CD14-positive monocyte (primary cell): ENCODE measurements around the gene POP4. TPM values are rescaled to one million over a fixed set of nuclear protein-coding genes. Genes with fewer than 3 reads are reported as not detected.

ENCODE experiments used
- DNase-seq, 3 donors: peaks; one replicate each; pipeline ENCODE4 v3.0.0-alpha.2; 2011 to 2022
- H2AFZ ChIP-seq: 2 replicates; pipeline ENCODE4 v1.6.0; 2012; ENCODE audit warnings: mild to moderate bottlenecking, low read depth, low read length, inconsistent platforms; ENCODE audit not compliant: insufficient read depth, poor library complexity, severe bottlenecking
- H3K27ac ChIP-seq, 2 donors: 1 replicate in 1 of 2; 2 replicates in 1 of 2; pipeline ENCODE4 v1.5.1; 2012 to 2013; ENCODE audit warnings: low read length in 2 of 2, control low read depth in 1 of 2, inconsistent platforms in 1 of 2, low read depth in 1 of 2, mild to moderate bottlenecking in 1 of 2
- H3K27me3 ChIP-seq, 2 donors: one replicate each; pipeline versions ENCODE4 v1.6.0 to v1.6.1; 2011 to 2013; ENCODE audit warnings: low read length in 2 of 2; ENCODE audit not compliant: control insufficient read depth in 2 of 2, insufficient read depth in 2 of 2
- H3K36me3 ChIP-seq, 2 donors: replicated peaks in 1 of 2; 1 replicate in 1 of 2; 2 replicates in 1 of 2; pipeline versions ENCODE4 v1.5.1 to v1.6.1; 2012 to 2013; ENCODE audit warnings: low read length in 2 of 2, control low read depth in 1 of 2, inconsistent platforms in 1 of 2, mild to moderate bottlenecking in 1 of 2; ENCODE audit not compliant: insufficient read depth in 2 of 2, control insufficient read depth in 1 of 2
- H3K4me1 ChIP-seq, 2 donors: 1 replicate in 1 of 2; 2 replicates in 1 of 2; pipeline versions ENCODE4 v1.5.1 to v1.6.1; 2012 to 2013; ENCODE audit warnings: low read length in 2 of 2, control low read depth in 1 of 2, inconsistent platforms in 1 of 2, mild to moderate bottlenecking in 1 of 2, moderate library complexity in 1 of 2; ENCODE audit not compliant: insufficient read depth in 2 of 2, control insufficient read depth in 1 of 2
- H3K4me2 ChIP-seq: replicated peaks from 2 replicates; pipeline ENCODE3; 2012; ENCODE audit warnings: low read length, moderate library complexity, mild to moderate bottlenecking; ENCODE audit not compliant: poor library complexity, severe bottlenecking; ENCODE audit errors: extremely low read depth
- H3K4me3 ChIP-seq, 3 experiments: fragments of 200-600 bp in 1 of 3; sonication (generic) in 1 of 3; replicated peaks in 1 of 3; 1 replicate in 2 of 3; 2 replicates in 1 of 3; pipeline ENCODE4 v1.5.1; 2011 to 2013; ENCODE audit warnings: low read length in 3 of 3, mild to moderate bottlenecking in 3 of 3, control low read depth in 2 of 3, low read depth in 2 of 3, inconsistent platforms in 1 of 3, moderate library complexity in 1 of 3
- H3K79me2 ChIP-seq: 2 replicates; pipeline ENCODE4 v1.6.0; 2012; ENCODE audit warnings: mild to moderate bottlenecking, control low read depth, inconsistent platforms, low read length, moderate library complexity; ENCODE audit not compliant: insufficient read depth
- H3K9ac ChIP-seq: 2 replicates; pipeline ENCODE4 v1.6.0; 2017; ENCODE audit warnings: low read length, mild to moderate bottlenecking; ENCODE audit not compliant: insufficient read depth, poor library complexity, severe bottlenecking
- H3K9me3 ChIP-seq, 2 donors: replicated peaks in 1 of 2; 1 replicate in 1 of 2; 2 replicates in 1 of 2; pipeline versions ENCODE4 v1.5.1 to v1.6.1; 2012 to 2013; ENCODE audit warnings: low read length in 2 of 2, control low read depth in 1 of 2; ENCODE audit not compliant: control insufficient read depth in 1 of 2, insufficient read depth in 1 of 2
- H4K20me1 ChIP-seq: 2 replicates; pipeline ENCODE4 v1.6.0; 2012; ENCODE audit warnings: mild to moderate bottlenecking, low read length, control low read depth, moderate library complexity; ENCODE audit not compliant: insufficient read depth
- H3K27ac Mint-ChIP-seq, 7 donors: one replicate each; pipeline ENCODE4 v1.8.0; 2020; ENCODE audit warnings: mild to moderate bottlenecking in 7 of 7, mixed read lengths in 7 of 7, moderate library complexity in 6 of 7, inconsistent platforms in 2 of 7
- H3K27me3 Mint-ChIP-seq, 3 donors: one replicate each; pipeline ENCODE4 v1.8.0; 2021 to 2022; ENCODE audit warnings: low read depth in 3 of 3, mild to moderate bottlenecking in 3 of 3, mixed read lengths in 3 of 3, moderate library complexity in 3 of 3, inconsistent platforms in 1 of 3
- H3K36me3 Mint-ChIP-seq, 2 donors: one replicate each; pipeline ENCODE4 v1.8.0; 2020; ENCODE audit warnings: mixed read lengths in 2 of 2, inconsistent platforms in 1 of 2, mild to moderate bottlenecking in 1 of 2
- H3K4me1 Mint-ChIP-seq: one replicate; pipeline ENCODE4 v1.8.0; 2020; ENCODE audit warnings: mild to moderate bottlenecking, mixed read lengths
- H3K4me3 Mint-ChIP-seq, 2 donors: one replicate each; pipeline ENCODE4 v1.8.0; 2020; ENCODE audit warnings: mild to moderate bottlenecking in 2 of 2, mixed read lengths in 2 of 2, moderate library complexity in 1 of 2
- H3K9me3 Mint-ChIP-seq, 7 donors: one replicate each; pipeline ENCODE4 v1.8.0; 2020 to 2022; ENCODE audit warnings: mixed read lengths in 7 of 7, mild to moderate bottlenecking in 6 of 7, moderate library complexity in 6 of 7, inconsistent platforms in 2 of 7
- WGBS: methylation state at CpG from one replicate; pipeline ENCODE4 v1.1.5; 2013; ENCODE audit warnings: missing lambda C conversion rate; ENCODE audit not compliant: insufficient coverage; 5-methylcytosine and 5-hydroxymethylcytosine counted together
- intact Hi-C, 2 donors: fragments of 100-400 bp; cut with micrococcal nuclease; formaldehyde crosslinking; loops; one replicate each; pipeline versions ENCODE4 v1.15.0 to v1.15.1; 2023
- polyA plus RNA-seq, 3 donors: library from polyadenylated mRNA; depleted of rRNA in 1 of 3; unstranded in 2 of 3; stranded (reverse) in 1 of 3; fragments of 300-500 nt in 2 of 3; fragments of >200 nt in 1 of 3; fragmentation: Illumina TruSeq in 2 of 3; gene quantifications; 1 replicate in 2 of 3; 2 replicates in 1 of 3; pipeline ENCODE4 v1.2.3, GENCODE V29; 2012 to 2021
- TF ChIP-seq, protein P1 (sequence below): fragments of 200-600 bp; IDR thresholded peaks from one replicate; pipeline ENCODE4 v1.8.0; 2022; ENCODE audit warnings: antibody characterized with exemption, mild to moderate bottlenecking

The POP4 gene
- polyA plus RNA-seq, 3 donors = 49.9 to 162 (median 161) TPM

DNA sequence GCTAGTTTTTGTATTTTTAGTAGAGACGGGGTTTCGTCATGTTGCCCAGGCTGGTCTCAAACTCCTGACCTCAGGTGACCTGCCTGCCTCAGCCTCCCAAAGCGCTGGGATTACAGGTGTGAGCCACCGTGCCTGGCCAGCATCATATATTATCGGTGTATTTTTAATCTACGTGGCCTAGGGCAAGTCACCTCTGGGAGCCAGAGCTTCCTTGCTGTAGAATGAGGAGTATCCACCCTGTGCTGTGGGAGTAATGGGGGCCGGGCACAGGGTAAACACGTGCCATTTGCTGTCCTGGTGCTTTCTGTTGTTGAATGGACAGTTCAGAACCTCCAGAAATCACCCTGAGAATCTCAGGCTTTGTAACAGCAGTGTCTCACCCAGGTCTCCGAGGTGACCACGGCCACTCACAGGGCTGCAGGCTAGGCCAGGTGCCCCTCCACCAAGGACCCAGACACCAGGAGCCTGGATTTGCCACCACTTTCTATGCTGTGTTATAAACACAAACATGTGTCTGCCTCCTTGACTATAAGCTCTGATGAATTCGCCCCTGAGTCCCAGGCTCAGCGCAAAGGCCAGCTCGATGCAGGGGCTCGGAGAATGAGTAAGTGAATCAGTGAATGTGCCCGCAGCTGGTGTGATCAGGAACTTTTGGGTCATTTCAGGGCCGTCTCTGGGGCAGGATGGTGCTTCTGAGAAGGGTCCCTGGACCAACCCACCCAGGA is 22.7 kb downstream of the POP4 start:
- TF ChIP-seq, protein P1, sequence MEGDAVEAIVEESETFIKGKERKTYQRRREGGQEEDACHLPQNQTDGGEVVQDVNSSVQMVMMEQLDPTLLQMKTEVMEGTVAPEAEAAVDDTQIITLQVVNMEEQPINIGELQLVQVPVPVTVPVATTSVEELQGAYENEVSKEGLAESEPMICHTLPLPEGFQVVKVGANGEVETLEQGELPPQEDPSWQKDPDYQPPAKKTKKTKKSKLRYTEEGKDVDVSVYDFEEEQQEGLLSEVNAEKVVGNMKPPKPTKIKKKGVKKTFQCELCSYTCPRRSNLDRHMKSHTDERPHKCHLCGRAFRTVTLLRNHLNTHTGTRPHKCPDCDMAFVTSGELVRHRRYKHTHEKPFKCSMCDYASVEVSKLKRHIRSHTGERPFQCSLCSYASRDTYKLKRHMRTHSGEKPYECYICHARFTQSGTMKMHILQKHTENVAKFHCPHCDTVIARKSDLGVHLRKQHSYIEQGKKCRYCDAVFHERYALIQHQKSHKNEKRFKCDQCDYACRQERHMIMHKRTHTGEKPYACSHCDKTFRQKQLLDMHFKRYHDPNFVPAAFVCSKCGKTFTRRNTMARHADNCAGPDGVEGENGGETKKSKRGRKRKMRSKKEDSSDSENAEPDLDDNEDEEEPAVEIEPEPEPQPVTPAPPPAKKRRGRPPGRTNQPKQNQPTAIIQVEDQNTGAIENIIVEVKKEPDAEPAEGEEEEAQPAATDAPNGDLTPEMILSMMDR = no peak

DNA sequence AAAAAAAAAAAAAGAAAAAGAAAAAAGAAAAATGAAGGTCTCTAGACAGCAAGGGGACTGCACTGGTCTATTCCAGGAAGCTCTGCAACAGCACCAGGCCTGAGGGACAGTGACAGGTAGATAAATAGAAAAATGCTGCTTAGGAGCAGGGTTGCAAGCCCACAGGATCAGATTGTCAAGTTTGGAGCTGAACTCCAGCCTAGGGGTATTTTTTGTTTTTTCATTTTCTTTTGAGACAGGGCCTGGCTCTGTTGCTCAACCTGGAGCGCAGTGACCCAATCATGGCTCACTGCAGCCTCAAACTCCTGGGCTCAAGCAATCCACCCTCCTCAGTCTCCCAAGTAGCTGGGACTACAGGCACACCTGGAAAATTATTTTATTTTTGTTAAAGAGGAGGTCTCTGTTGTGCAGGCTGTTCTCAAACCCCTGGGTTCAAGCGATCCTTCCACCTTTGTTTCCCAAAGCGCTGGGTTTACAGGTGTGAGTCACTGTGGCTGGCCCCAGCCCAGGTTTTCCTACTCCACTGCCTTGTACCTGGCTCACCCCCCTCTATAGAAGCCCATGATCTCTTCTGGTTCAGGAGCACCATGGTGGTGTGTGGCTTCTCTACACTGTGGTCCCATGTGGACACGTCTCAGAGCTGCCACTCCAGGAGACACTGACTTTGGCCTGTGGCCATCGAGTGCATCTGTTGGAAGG is 23.9 kb downstream of the POP4 start:
- Mint-ChIP-seq H3K4me1 (no peaks in the 10 kb centered on the region), H3K27me3 (peaks cover 0 to 4% (median 2%) of the 10 kb centered on the region in 3 donors), H3K4me3 (no peak overlapping the region), H3K27ac (peak overlapping the region in 1 of 7 donors; percentile 72), H3K36me3 (no peaks in the 10 kb centered on the region), H3K9me3 (peaks cover 0 to 3% (median 0%) of the 10 kb centered on the region in 7 donors)
- H2AFZ ChIP-seq = no peak overlapping the region
- TF ChIP-seq, protein P1 = no peak
- H3K79me2 ChIP-seq = no peaks in the 10 kb centered on the region
- H3K9ac ChIP-seq = no peak overlapping the region
- no peaks in the 10 kb centered on the region for H3K36me3 ChIP-seq
- DNase-seq = no peak
- H3K4me2 ChIP-seq = no peak overlapping the region
- intact Hi-C loops = no loop called here
- no peaks in the 10 kb centered on the region for H3K9me3 ChIP-seq
- 90% methylated on average over 2 of the region's 5 CpGs for WGBS
- H3K4me1 ChIP-seq = no peaks in the 10 kb centered on the region
- no peaks in the 10 kb centered on the region for H4K20me1 ChIP-seq
- no peak overlapping the region for H3K4me3 ChIP-seq
- no peak overlapping the region for H3K27ac ChIP-seq
- H3K27me3 ChIP-seq = no peaks in the 10 kb centered on the region

More for the DNA sequence above, 22.7 kb downstream of the POP4 start:
- Mint-ChIP-seq H3K9me3 (peaks cover 0 to 3% (median 0%) of the 10 kb centered on the region in 7 donors), H3K4me1 (no peaks in the 10 kb centered on the region), H3K36me3 (no peaks in the 10 kb centered on the region), H3K27me3 (peaks cover 0 to 5% (median 2%) of the 10 kb centered on the region in 3 donors), H3K4me3 (no peak overlapping the region), H3K27ac (peak overlapping the region in 1 of 7 donors; percentile 18)
- Histone ChIP-seq H3K4me3 (no peak overlapping the region), H3K27ac (no peak overlapping the region), H3K79me2 (no peaks in the 10 kb centered on the region), H3K27me3 (no peaks in the 10 kb centered on the region), H3K9ac (no peak overlapping the region), H4K20me1 (no peaks in the 10 kb centered on the region), H3K9me3 (no peaks in the 10 kb centered on the region), H3K4me2 (no peak overlapping the region), H3K4me1 (no peaks in the 10 kb centered on the region), H2AFZ (no peak overlapping the region), H3K36me3 (no peaks in the 10 kb centered on the region)
- WGBS = 99% methylated on average over 10 of the region's 16 CpGs
- DNase-seq = no peak
- intact Hi-C loops = no loop called here
